Dedifferentiated amniotic fluid mesenchymal stem cell (primary cell): ENCODE measurements around the gene PREP.
"Not testable (repeated sequence)": the region's sequence is repeated elsewhere in the genome, so short reads cannot be mapped to it uniquely, and the experiment has no call there.

Source experiments
- DNase-seq: peaks from one replicate; pipeline ENCODE4 v3.0.0-alpha.2; 2016; ENCODE audit errors: extremely low spot score

Gene PREP

DNA sequence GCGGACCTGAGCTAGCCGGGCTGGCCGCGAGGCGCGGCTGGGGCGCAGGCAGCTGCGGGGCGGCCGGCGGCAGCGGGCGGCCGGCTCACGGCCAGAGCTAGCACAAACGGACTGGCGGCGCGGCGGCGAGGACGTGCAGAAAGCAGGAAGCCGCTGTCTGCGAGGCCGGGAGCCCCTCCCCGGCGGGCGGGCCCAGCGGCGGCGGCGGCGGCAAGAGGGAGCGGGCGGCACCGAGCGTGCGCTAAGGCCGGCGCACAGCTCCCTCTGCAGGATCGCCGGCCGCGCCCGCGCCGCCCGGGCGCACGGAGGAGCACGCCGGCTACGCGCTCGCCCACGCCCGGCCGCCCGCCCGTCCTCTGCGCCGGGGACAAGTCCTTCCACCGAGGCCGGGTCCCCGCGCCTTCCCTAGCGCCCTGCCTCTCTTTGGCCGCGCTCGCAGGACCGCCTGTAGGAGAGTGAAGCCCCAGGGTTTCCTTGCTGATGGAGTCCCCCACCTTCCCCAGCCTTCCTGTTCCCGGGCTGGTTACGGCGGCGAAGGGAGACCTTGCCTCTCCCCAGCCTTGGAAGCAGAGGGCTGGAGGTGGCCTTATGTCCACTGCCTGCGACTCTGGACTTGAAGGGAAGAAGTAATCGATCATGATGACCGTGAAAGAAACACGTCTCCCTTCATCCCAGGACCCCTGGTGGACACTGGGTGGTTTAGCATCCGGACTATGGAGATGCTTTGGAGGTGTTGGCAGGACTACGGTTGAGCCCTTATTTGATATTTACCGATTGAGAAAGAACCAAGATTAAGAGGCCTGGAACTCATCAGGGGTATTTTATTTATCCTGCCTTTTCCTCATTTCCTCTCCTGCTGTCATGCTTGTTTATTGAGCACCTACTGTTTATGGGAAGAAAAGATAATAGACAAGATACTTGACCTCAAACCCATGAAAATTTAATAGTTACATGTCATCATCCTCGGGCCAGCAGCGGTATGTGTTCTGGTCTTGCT, at the start of gene PREP:
TSS of gene PREP (minus strand) at position 144 of the 997 bp plus-strand sequence. CDS start 191 bp downstream, outside the sequence.
- DNase-seq, result peak; percentile 76

DNA sequence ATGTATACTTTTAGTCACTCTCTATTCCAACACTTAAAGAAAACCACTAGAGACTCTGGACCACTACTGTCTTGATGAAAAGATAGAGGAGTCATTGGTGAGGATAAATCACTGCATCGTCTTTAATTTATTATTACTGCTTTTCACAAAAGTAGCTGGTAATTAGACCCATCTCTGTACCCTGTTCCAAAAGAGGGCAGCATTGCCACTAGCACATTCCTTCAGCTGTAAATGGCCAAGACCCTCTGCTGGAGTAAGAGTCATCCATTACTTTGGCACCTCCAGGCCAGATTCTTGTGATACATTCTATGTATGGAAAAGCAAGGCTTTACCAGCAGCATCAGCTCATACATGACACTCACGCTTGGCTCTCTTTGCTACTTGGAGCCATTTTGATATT, 49.5 kb upstream of the PREP start:
- DNase-seq, result no peak

DNA sequence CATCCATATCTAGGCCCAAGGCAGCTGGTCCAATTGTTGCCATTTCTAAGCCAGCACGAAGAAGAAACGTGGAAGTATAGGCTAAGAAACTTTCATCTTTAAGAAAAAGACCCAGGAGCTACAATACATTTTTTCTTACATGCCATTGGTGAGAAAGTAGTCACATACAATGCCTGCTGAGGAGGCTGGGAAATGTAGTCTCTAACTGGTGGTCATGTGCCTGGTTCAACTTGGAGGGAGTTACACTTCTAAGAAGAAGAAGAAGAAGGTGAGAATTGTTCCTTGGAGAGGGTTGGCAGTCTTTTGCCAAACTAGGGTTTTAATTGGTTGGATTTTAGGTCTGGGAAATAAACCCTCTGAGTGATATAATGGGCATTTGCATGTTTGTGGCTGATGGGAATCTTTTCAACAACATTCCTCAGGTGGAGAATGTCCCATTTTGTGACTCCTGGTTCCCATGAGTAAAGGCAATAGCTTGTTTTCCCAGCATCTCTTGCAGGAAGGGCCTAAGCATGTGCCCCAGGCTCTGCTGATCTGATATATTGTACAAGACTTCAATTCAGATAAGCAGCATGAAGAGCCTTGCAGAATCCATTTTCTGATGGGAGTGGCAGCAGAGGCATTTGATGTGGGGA, 47.0 kb upstream of the PREP start:
- no peak for DNase-seq

- no peak for DNase-seq
These were observed 42.6 kb upstream of the PREP start for GRCh38 chr6:105445481-105445880.

DNA sequence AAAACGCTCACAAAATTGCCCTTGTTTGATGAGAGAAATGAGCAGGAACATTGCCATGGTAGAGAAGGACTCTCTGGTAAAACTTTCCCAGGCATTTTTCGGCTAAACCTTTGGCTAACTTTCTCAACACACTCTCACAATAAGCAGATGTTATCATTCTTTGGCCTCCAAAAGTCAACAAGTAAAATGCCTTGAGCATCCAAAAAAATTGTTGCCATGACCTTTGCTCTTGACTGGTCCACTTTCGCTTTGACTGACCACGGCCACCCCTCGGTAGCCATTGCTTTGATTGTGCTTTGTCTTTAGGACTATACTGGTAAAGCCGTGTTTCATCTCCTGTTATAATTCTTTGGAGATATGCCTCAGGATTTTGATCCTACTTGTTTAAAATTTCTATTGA, 41.1 kb upstream of the PREP start:
- no peak for DNase-seq

- no peak for DNase-seq
These were observed 39.5 kb upstream of the PREP start for GRCh38 chr6:105442369-105442768.

DNA sequence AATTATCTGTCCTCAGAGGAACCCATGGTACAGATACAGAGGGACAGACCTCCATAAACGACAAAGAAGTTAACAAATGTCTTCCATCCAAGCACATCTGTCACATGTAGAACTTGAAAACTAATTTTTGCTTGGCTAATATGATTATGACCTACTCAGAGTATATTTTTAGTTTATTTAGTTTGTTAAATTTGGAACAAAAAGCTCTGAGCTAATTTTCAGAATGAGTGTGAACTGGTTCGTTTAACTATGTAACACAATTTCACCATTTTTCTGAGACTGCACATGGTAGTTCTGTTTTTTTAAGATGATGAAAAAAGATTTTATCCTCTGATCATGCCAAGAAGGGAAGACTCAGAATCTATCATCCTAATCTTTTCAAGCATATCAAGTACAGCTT, 34.4 kb upstream of the PREP start:
- no peak for DNase-seq

GRCh38 chr6:105433723-105434122, 30.8 kb upstream of the PREP start:
- no peak for DNase-seq

DNA sequence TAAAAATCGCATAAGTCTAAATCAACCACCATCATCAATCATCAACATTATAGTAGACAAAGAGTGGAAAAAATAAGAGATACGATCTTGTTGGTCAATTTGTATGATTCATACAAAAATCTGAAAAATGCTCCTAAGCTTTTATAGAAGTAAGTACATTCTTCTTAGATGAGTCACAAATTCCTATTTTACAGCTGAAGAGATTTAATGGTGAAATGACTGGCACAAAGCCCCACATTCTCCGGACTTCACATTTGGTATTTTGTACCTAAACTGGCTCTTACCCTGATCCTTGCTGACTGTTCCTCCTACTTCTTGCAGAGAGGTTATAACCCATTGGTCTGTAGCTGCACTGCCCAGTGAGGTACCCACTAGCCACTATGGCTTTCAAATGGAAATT, 29.9 kb upstream of the PREP start:
- DNase-seq, result peak; percentile 90

- peak; percentile 61 for DNase-seq
These were observed 28.3 kb upstream of the PREP start for GRCh38 chr6:105431226-105431625.

- DNase-seq, result no peak
These were observed 27.8 kb upstream of the PREP start for GRCh38 chr6:105430685-105431084.

DNA sequence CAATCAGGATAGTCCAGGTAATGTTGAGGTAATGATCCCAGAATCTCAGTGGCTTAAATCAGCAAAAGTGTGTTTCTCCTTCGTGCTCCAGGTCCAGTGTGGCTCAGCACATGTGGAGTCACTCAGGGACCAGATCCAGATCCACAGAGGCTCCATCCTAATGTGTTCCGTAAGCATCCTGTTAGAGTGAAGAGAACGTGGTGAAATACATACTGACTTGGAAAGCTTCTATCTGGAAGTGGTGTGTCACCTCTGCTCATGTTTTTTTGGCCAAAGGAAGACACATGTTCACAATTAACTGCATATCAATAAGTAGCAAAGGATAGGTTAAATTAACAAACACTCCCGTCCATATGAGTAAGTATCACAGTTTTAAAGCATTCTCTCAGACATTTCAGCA, 26.8 kb upstream of the PREP start:
- DNase-seq, result no peak

GRCh38 chr6:105428342-105428957, 25.6 kb upstream of the PREP start:
- DNase-seq, result peak; percentile 67

DNA sequence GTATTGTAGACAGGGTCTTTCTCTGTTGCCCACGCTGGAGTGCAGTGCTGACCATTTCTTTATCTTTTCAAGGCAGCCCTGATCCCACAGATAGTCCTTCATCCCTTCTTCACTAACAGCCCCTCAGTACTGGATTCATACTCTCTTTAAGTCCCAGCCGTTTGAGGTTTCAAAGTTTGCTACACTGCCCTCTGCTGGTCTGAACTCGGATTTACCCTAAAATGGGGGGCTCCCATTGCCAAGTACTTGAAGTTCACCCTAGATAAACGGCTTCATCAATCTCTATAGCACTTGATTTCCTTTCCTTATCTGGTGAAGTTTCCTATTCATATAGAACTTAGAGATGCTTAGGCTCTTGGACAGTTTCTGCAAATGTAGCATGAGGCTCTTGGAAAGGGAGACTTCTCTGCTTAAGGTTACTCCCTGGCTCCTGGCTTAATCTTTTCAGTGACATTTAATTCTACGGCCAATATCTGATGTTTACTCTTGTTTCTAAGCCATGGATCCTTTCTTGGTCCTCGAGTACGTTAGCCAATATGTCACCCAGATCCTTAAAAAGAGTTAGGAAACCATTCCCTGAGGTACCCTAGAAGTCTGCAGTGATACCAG, 21.4 kb upstream of the PREP start:
- DNase-seq, result peak; percentile 58

DNA sequence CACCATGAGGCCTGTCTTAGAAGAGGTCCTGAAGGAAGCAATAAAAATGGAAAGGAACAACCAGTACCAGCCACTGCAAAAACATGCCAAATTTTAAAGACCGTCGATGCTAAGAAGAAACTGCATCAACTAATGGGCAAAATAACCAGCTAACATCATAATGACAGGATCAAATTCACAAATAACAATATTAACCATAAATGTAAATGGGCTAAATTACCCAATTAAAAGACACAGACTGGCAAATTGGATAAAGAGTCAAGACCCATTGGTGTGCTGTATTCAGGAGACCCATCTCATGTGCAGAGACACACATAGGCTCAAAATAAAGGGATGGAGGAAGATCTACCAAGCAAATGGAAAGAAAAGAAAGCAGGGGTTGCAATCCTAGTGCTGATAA, 14.1 kb upstream of the PREP start:
- not testable (repeated sequence) for DNase-seq

DNA sequence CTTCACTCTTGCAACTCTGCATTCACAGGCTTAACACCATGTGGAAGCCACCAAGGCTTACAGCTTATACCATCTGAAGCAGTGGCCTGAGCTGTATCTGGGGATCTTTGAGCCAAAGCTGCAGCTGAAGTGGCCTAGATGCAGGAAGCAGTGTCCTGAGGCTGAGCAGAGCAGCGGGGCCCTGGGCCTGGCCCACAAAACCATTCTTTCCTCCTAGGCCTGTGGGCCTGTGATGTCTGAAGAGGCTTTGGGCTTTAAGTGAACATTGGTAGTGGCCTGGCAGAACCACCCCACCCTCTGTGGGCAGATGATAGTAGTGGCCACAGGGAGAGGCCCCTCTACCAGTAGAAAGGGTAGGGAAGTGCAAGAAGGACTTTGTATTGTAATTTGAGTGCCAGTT, 6.9 kb upstream of the PREP start:
- DNase-seq, result no peak

GRCh38 chr6:105402090-105402938, 568 bp downstream of the PREP start:
- DNase-seq, result no peak

DNA sequence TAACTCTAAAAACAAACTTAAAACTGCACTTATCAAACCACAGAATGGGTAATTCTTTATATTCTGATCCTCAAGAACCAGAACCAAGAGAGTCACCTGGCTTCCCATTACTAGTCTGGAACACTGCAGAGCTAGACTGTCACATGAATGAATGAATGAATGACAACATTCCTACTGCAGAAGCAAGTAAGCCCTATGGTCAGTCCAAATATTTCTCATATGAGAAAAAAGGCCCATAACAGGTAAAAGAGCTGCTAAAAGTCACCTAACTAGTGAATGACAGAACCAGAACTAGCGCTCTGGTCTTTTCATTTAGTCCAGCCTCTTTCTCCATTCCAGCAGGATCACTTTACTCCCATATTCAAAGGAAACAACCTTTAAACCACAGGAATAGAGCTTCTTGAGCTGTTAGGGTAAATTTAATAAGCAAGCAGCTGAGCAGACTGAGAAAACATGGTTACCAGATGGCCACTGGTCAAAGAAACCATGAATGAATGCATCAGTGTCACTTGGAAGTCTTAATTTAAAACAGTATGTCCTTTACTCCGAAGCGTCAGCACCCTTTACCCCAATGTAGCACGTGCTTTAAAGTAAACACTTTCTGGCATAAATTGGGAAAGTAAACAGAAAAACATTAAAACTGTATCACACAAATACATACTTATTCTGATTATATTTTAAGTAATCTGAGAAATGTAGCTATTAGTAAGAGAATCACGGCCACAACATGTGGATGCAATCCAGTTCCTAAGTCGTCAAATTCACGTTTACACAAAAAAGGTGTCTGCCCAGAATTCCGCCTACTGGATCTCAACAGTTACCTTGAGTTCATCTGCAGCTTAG, 1.4 kb downstream of the PREP start:
- DNase-seq, result no peak

GRCh38 chr6:105400501-105400900, 2.4 kb downstream of the PREP start:
- no peak for DNase-seq

DNA sequence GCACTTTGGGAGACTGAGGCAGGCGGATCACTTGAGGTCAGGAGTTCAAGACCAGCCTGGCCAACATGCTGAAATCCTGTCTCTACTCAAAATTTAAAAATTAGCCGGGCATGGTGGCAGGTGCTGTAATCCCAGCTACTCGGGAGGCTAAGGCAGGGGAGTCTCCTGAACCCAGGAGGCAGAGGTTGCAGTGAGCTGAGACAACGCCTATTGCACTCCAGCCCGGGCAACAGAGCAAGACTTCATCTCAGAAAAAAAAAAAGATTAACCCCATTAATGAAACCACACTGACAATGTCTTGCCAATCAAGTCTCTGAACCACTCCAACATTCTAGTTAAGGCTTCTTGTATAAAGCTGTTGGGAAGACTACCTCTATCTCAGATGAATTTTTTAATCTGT, 4.0 kb downstream of the PREP start:
- DNase-seq, result no peak
